ENCODE data around the gene RPS6KB2.

DNA sequence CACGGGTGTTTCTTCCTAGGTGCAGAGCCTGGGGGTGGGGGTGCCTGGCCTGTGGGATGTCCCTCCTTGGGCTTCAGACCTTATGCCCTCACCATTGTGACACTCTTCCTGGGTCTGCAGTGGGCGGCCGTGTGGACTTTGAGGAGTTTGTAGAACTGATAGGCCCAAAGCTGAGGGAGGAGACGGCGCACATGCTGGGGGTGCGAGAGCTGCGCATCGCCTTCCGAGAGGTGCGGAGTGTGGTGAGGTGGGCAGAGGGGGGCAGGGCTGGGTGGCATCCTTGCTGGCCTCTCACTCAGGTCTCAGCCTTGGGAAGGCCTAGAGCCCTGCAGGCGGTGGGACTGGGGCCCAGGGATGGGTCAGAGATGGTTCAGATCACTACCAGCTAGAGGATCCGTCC is 29.2 kb downstream of the RPS6KB2 start:
- TF ChIP-seq HOXB6 (CRISPR knock-in tag; IDR thresholded peaks at IDR 0.05; ENCODE audit: borderline replicate concordance), result no peak
- no peak for TF ChIP-seq JUND (IDR thresholded peaks at IDR 0.05; ENCODE audit: borderline replicate concordance, low read depth, low read length)
- no peak for TF ChIP-seq JUND (tag; IDR thresholded peaks at IDR 0.05; ENCODE audit: borderline replicate concordance, low read depth, low read length)
- no peak for TF ChIP-seq EP400 (IDR thresholded peaks at IDR 0.05)
- TF ChIP-seq ASH1L (IDR thresholded peaks at IDR 0.05; ENCODE audit: borderline replicate concordance, low read depth, partially characterized antibody), result no peak
- no peak for TF ChIP-seq CTBP1 (IDR thresholded peaks at IDR 0.05; ENCODE audit: borderline replicate concordance)
- TF ChIP-seq, protein P1, sequence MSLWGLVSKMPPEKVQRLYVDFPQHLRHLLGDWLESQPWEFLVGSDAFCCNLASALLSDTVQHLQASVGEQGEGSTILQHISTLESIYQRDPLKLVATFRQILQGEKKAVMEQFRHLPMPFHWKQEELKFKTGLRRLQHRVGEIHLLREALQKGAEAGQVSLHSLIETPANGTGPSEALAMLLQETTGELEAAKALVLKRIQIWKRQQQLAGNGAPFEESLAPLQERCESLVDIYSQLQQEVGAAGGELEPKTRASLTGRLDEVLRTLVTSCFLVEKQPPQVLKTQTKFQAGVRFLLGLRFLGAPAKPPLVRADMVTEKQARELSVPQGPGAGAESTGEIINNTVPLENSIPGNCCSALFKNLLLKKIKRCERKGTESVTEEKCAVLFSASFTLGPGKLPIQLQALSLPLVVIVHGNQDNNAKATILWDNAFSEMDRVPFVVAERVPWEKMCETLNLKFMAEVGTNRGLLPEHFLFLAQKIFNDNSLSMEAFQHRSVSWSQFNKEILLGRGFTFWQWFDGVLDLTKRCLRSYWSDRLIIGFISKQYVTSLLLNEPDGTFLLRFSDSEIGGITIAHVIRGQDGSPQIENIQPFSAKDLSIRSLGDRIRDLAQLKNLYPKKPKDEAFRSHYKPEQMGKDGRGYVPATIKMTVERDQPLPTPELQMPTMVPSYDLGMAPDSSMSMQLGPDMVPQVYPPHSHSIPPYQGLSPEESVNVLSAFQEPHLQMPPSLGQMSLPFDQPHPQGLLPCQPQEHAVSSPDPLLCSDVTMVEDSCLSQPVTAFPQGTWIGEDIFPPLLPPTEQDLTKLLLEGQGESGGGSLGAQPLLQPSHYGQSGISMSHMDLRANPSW (CRISPR knock-in tag; IDR thresholded peaks at IDR 0.05), result no peak
- TF ChIP-seq, protein P2, sequence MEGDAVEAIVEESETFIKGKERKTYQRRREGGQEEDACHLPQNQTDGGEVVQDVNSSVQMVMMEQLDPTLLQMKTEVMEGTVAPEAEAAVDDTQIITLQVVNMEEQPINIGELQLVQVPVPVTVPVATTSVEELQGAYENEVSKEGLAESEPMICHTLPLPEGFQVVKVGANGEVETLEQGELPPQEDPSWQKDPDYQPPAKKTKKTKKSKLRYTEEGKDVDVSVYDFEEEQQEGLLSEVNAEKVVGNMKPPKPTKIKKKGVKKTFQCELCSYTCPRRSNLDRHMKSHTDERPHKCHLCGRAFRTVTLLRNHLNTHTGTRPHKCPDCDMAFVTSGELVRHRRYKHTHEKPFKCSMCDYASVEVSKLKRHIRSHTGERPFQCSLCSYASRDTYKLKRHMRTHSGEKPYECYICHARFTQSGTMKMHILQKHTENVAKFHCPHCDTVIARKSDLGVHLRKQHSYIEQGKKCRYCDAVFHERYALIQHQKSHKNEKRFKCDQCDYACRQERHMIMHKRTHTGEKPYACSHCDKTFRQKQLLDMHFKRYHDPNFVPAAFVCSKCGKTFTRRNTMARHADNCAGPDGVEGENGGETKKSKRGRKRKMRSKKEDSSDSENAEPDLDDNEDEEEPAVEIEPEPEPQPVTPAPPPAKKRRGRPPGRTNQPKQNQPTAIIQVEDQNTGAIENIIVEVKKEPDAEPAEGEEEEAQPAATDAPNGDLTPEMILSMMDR (IDR thresholded peaks at IDR 0.05 in 2 of 3, conservative IDR thresholded peaks at IDR 0.05 in 1 of 3; ENCODE audit: insufficient read depth in 2 of 3, low read depth in 1 of 3, low read length in 3 of 3), result no peak
- TF ChIP-seq ZNF764 (CRISPR knock-in tag; IDR thresholded peaks at IDR 0.05; ENCODE audit: low read depth), result no peak
- no peak for TF ChIP-seq SMAD2 (IDR thresholded peaks at IDR 0.05; ENCODE audit: low read depth, low read length)

Measured in K562 (cell line).